K562 (cell line): ENCODE data around the gene TXLNA. TPM values are rescaled to one million over a fixed set of nuclear protein-coding genes. Genes with fewer than 3 reads are reported as not detected.
A peak's percentile ranks its signal among the peaks of the same experiment; 100 is the strongest.

ENCODE experiments used
- CBFA2T3 ChIP-seq: fragments of 450-650 bp; IDR thresholded peaks from 2 replicates; pipeline ENCODE4 v1.6.1; 2017
- DIDO1 ChIP-seq: fragments of 450-650 bp; IDR thresholded peaks from 2 replicates; pipeline ENCODE4 v1.6.1; 2016; ENCODE audit warnings: low read depth, missing biosample characterization, missing genetic modification characterization
- FOXJ2 ChIP-seq: fragments of 200-800 bp; sonication (Bioruptor generic); IDR thresholded peaks from 2 replicates; pipeline ENCODE4 v1.6.1; 2016; ENCODE audit warnings: missing genetic modification characterization, missing compliant biosample characterization
- FOXK2 ChIP-seq, 2 experiments: fragments of 450-650 bp; IDR thresholded peaks in 1 of 2; conservative IDR thresholded peaks in 1 of 2; 2 replicates each; pipeline ENCODE4 v1.6.1; 2016; ENCODE audit warnings: low read depth in 2 of 2, mild to moderate bottlenecking in 1 of 2
- HNRNPL ChIP-seq: fragments of 200-400 bp; formaldehyde crosslinking; IDR thresholded peaks from 2 replicates; pipeline ENCODE4 v1.6.1; 2017; ENCODE audit warnings: low read depth, mild to moderate bottlenecking, low read length
- HNRNPLL ChIP-seq: fragments of 200-400 bp; formaldehyde crosslinking; IDR thresholded peaks from 2 replicates; pipeline ENCODE4 v1.6.1; 2017; ENCODE audit warnings: low read length, low read depth, mild to moderate bottlenecking; ENCODE audit not compliant: poor library complexity, severe bottlenecking
- IFI16 ChIP-seq: fragments of 250-450 bp; sonication (Bioruptor Pico); IDR thresholded peaks from 2 replicates; pipeline ENCODE4 v2.1.2; 2022; ENCODE audit warnings: mild to moderate bottlenecking, inconsistent platforms
- KLF1 ChIP-seq: fragments of 450-650 bp; IDR thresholded peaks from 2 replicates; pipeline ENCODE4 v1.6.1; 2016; ENCODE audit warnings: missing genetic modification characterization, missing compliant biosample characterization
- KLF16 ChIP-seq: IDR thresholded peaks from 2 replicates; pipeline ENCODE4 v1.6.1; 2016; ENCODE audit warnings: antibody characterized with exemption
- MYBL2 ChIP-seq, 2 experiments: fragments of 450-650 bp in 1 of 2; sonication (generic) in 1 of 2; formaldehyde crosslinking in 1 of 2; IDR thresholded peaks; 2 replicates each; pipeline versions ENCODE4 v1.6.1 to v1.8.1; 2017 to 2022; ENCODE audit warnings: borderline replicate concordance in 1 of 2, inconsistent platforms in 1 of 2, low read depth in 1 of 2, mild to moderate bottlenecking in 1 of 2, missing genetic modification reagents in 1 of 2, moderate library complexity in 1 of 2
- NBN ChIP-seq: fragments of 450-650 bp; IDR thresholded peaks from 2 replicates; pipeline ENCODE4 v1.6.1; 2016; ENCODE audit warnings: low read depth, mild to moderate bottlenecking
- RNF2 ChIP-seq: sonication (generic); IDR thresholded peaks from 2 replicates; pipeline ENCODE4 v1.6.1; 2016
- USF2 ChIP-seq: sonication (generic); formaldehyde crosslinking; IDR thresholded peaks from 2 replicates; pipeline ENCODE4 v1.5.0; 2020; ENCODE audit warnings: missing genetic modification reagents
- YBX1 ChIP-seq: fragments of 450-650 bp; IDR thresholded peaks from 2 replicates; pipeline ENCODE4 v1.7.1; 2016; ENCODE audit warnings: mild to moderate bottlenecking
- ZBTB9 ChIP-seq: fragments of 450-650 bp; formaldehyde crosslinking; IDR thresholded peaks from 2 replicates; pipeline ENCODE4 v1.4.0; 2020; ENCODE audit warnings: mild to moderate bottlenecking, moderate library complexity
- polyA plus RNA-seq, 8 experiments: library from polyadenylated mRNA; depleted of rRNA in 4 of 8; stranded (reverse) in 5 of 8; unstranded in 3 of 8; fragments of >200 nt; fragmentation: Nextera tagmentation in 2 of 8; fragmentation: Illumina TruSeq in 1 of 8; extraction: Ambion mirVana in 2 of 8; extraction: Trizol in 1 of 8; gene quantifications; 2 replicates each; pipeline versions ENCODE4 v1.2.1 to v1.2.3, GENCODE V29; 2011 to 2014; ENCODE audit warnings: inconsistent platforms in 1 of 8, missing spikeins in 1 of 8
- total RNA-seq, 7 experiments: library from RNA; depleted of rRNA in 6 of 7; stranded (reverse); fragments of >200 nt in 6 of 7; fragmentation: Illumina TruSeq in 2 of 7; extraction: Trizol in 2 of 7; gene quantifications; 2 replicates each; pipeline versions ENCODE4 v1.2.1 to v1.2.3, GENCODE V29; 2011 to 2021; ENCODE audit warnings: low replicate concordance in 1 of 7
- TF ChIP-seq, protein P1 (sequence below): fragments of 450-650 bp; IDR thresholded peaks from 2 replicates; pipeline ENCODE4 v1.7.1; 2018; ENCODE audit warnings: mild to moderate bottlenecking, low read depth; ENCODE audit not compliant: partially characterized antibody
- TF ChIP-seq, protein P2 (sequence below): fragments of 450-650 bp; IDR thresholded peaks from 2 replicates; pipeline ENCODE4 v1.6.1; 2016; ENCODE audit warnings: mild to moderate bottlenecking
- TF ChIP-seq, protein P3 (sequence below): sonication (generic); formaldehyde crosslinking; IDR thresholded peaks from 2 replicates; pipeline ENCODE4 v1.8.0; 2022; ENCODE audit warnings: missing genetic modification reagents, mild to moderate bottlenecking, borderline replicate concordance

Gene TXLNA
- total and polyA plus RNA-seq, 9 of the 15 experiments (the other 6 are each of a cell fraction or from before 2014, with no cell fraction given), result 9.2 to 54.5 (median 39.3) TPM

- TF ChIP-seq YBX1 (no peak), KLF16 (no peak), IFI16 (CRISPR knock-in tag) (no peak), USF2 (CRISPR knock-in tag) (no peak), HNRNPLL (peak; percentile 45), HNRNPL (no peak), DIDO1 (peak; percentile 82), MYBL2 (IDR thresholded peaks at IDR 0.05; ENCODE audit: low read depth) (no peak), MYBL2 (CRISPR knock-in tag; IDR thresholded peaks at IDR 0.05; ENCODE audit: borderline replicate concordance) (no peak), FOXJ2 (tag) (peak; percentile 46; the same call in 1 of the 2 replicates), NBN (no peak), ZBTB9 (CRISPR knock-in tag) (no peak), RNF2 (no peak), CBFA2T3 (no peak), FOXK2 (conservative IDR thresholded peaks at IDR 0.05 in 1 of 2, IDR thresholded peaks at IDR 0.05 in 1 of 2; ENCODE audit: low read depth in 2 of 2) (peak; percentile 24 to 78; a peak in 2 of 4 replicates), KLF1 (tag) (peak; percentile 79; the same call in 1 of the 2 replicates)
- TF ChIP-seq, protein P1, sequence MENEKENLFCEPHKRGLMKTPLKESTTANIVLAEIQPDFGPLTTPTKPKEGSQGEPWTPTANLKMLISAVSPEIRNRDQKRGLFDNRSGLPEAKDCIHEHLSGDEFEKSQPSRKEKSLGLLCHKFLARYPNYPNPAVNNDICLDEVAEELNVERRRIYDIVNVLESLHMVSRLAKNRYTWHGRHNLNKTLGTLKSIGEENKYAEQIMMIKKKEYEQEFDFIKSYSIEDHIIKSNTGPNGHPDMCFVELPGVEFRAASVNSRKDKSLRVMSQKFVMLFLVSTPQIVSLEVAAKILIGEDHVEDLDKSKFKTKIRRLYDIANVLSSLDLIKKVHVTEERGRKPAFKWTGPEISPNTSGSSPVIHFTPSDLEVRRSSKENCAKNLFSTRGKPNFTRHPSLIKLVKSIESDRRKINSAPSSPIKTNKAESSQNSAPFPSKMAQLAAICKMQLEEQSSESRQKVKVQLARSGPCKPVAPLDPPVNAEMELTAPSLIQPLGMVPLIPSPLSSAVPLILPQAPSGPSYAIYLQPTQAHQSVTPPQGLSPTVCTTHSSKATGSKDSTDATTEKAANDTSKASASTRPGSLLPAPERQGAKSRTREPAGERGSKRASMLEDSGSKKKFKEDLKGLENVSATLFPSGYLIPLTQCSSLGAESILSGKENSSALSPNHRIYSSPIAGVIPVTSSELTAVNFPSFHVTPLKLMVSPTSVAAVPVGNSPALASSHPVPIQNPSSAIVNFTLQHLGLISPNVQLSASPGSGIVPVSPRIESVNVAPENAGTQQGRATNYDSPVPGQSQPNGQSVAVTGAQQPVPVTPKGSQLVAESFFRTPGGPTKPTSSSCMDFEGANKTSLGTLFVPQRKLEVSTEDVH, result peak; percentile 95
- TF ChIP-seq, protein P2, sequence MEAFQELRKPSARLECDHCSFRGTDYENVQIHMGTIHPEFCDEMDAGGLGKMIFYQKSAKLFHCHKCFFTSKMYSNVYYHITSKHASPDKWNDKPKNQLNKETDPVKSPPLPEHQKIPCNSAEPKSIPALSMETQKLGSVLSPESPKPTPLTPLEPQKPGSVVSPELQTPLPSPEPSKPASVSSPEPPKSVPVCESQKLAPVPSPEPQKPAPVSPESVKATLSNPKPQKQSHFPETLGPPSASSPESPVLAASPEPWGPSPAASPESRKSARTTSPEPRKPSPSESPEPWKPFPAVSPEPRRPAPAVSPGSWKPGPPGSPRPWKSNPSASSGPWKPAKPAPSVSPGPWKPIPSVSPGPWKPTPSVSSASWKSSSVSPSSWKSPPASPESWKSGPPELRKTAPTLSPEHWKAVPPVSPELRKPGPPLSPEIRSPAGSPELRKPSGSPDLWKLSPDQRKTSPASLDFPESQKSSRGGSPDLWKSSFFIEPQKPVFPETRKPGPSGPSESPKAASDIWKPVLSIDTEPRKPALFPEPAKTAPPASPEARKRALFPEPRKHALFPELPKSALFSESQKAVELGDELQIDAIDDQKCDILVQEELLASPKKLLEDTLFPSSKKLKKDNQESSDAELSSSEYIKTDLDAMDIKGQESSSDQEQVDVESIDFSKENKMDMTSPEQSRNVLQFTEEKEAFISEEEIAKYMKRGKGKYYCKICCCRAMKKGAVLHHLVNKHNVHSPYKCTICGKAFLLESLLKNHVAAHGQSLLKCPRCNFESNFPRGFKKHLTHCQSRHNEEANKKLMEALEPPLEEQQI, result no peak
- TF ChIP-seq, protein P3, sequence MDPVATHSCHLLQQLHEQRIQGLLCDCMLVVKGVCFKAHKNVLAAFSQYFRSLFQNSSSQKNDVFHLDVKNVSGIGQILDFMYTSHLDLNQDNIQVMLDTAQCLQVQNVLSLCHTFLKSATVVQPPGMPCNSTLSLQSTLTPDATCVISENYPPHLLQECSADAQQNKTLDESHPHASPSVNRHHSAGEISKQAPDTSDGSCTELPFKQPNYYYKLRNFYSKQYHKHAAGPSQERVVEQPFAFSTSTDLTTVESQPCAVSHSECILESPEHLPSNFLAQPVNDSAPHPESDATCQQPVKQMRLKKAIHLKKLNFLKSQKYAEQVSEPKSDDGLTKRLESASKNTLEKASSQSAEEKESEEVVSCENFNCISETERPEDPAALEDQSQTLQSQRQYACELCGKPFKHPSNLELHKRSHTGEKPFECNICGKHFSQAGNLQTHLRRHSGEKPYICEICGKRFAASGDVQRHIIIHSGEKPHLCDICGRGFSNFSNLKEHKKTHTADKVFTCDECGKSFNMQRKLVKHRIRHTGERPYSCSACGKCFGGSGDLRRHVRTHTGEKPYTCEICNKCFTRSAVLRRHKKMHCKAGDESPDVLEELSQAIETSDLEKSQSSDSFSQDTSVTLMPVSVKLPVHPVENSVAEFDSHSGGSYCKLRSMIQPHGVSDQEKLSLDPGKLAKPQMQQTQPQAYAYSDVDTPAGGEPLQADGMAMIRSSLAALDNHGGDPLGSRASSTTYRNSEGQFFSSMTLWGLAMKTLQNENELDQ (CRISPR knock-in tag), result no peak
Observed at GRCh38 chr1:32221980-32222755, 42.7 kb downstream of the TXLNA start, which contains the start of the genes EIF3I and TMEM234 (continued).
